ENCODE measurements around the gene GLB1L3. TPM values are rescaled to one million over a fixed set of nuclear protein-coding genes. Genes with fewer than 3 reads are reported as not detected.
"Not testable (repeated sequence)": the region's sequence is repeated elsewhere in the genome, so short reads cannot be mapped to it uniquely, and the experiment has no call there.

The GLB1L3 gene
- total RNA-seq, 3 donors from 2014 or later: 1.0 to 1.6 TPM; not detected in 1

GRCh38 chr11:134282121-134283045 is 6.2 kb downstream of the GLB1L3 start:
- intact Hi-C loops (cut with DNase I; ENCODE audit: low total_unique reads): no loop called here
- DNase-seq (ENCODE audit: low spot score in 2 of 2): no peak
- Histone ChIP-seq H3K4me3 (no peak overlapping the region), H3K36me3 (no peaks in the 10 kb centered on the region), H3K27ac (no peak overlapping the region), H3K9me3 (no peaks in the 10 kb centered on the region), H3K4me1 (no peaks in the 10 kb centered on the region), H3K27me3 (peaks cover 0 to 6% of the 10 kb centered on the region in 2 donors)
- TF ChIP-seq CTCF (IDR thresholded peaks at IDR 0.05): no peak
- no peak for TF ChIP-seq POLR2AphosphoS5 (IDR thresholded peaks at IDR 0.05)
- TF ChIP-seq POLR2A (IDR thresholded peaks at IDR 0.05): no peak

GRCh38 chr11:134283461-134284230 is 7.5 kb downstream of the GLB1L3 start:
- no peak for DNase-seq (ENCODE audit: low spot score in 2 of 2)
- Histone ChIP-seq H3K4me3 (no peak overlapping the region), H3K9me3 (no peaks in the 10 kb centered on the region), H3K27ac (no peak overlapping the region), H3K36me3 (no peaks in the 10 kb centered on the region), H3K27me3 (no peaks in the 10 kb centered on the region), H3K4me1 (no peaks in the 10 kb centered on the region)
- TF ChIP-seq POLR2AphosphoS5 (IDR thresholded peaks at IDR 0.05): no peak
- TF ChIP-seq CTCF (IDR thresholded peaks at IDR 0.05): no peak
- TF ChIP-seq POLR2A (IDR thresholded peaks at IDR 0.05): no peak
- intact Hi-C loops (cut with DNase I; ENCODE audit: low total_unique reads): no loop called here

- H3K4me3 ChIP-seq; H3K4me1 ChIP-seq; intact Hi-C loops (cut with DNase I; ENCODE audit: low total_unique reads); H3K9me3 ChIP-seq; H3K36me3 ChIP-seq; DNase-seq (ENCODE audit: low spot score in 2 of 2); H3K27me3 ChIP-seq; H3K27ac ChIP-seq: not testable (repeated sequence)
Observed at GRCh38 chr11:134284349-134284748, 8.2 kb downstream of the GLB1L3 start.

- Histone ChIP-seq H3K4me1 (no peaks in the 10 kb centered on the region), H3K27me3 (no peaks in the 10 kb centered on the region)
- DNase-seq (ENCODE audit: low spot score in 2 of 2): no peak
Observed at GRCh38 chr11:134287561-134287960, 11.4 kb downstream of the GLB1L3 start.

GRCh38 chr11:134288486-134288885 is 12.3 kb downstream of the GLB1L3 start:
- intact Hi-C loops (cut with DNase I; ENCODE audit: low total_unique reads): no loop called here
- TF ChIP-seq POLR2AphosphoS5 (IDR thresholded peaks at IDR 0.05) (no peak), POLR2A (IDR thresholded peaks at IDR 0.05) (no peak), CTCF (IDR thresholded peaks at IDR 0.05) (no peak)
- H3K36me3 ChIP-seq: no peaks in the 10 kb centered on the region
- H3K27ac ChIP-seq: no peak overlapping the region
- no peaks in the 10 kb centered on the region for H3K9me3 ChIP-seq
- H3K4me3 ChIP-seq: no peak overlapping the region
- no peaks in the 10 kb centered on the region for H3K4me1 ChIP-seq
- no peaks in the 10 kb centered on the region for H3K27me3 ChIP-seq
- no peak for DNase-seq (ENCODE audit: low spot score in 2 of 2)

More at GRCh38 chr11:134287561-134287960, 11.4 kb downstream of the GLB1L3 start:
- no peak overlapping the region for H3K27ac ChIP-seq
- H3K4me3 ChIP-seq: no peak overlapping the region
- H3K9me3 ChIP-seq: no peaks in the 10 kb centered on the region
- H3K36me3 ChIP-seq: no peaks in the 10 kb centered on the region
- intact Hi-C loops (cut with DNase I; ENCODE audit: low total_unique reads): no loop called here
- TF ChIP-seq POLR2A (IDR thresholded peaks at IDR 0.05) (no peak), CTCF (IDR thresholded peaks at IDR 0.05) (no peak), POLR2AphosphoS5 (IDR thresholded peaks at IDR 0.05) (no peak)

Data from breast epithelium (tissue), 4 donors.